HEK293T (cell line): Measurements from ENCODE around the gene HOXB2.
"Not testable (repeated sequence)": the region's sequence is repeated elsewhere in the genome, so short reads cannot be mapped to it uniquely, and the experiment has no call there.

Experiments
- BHLHE40 ChIP-seq: fragments of 450-650 bp; IDR thresholded peaks from 2 replicates; pipeline ENCODE4 v1.6.1; 2016; ENCODE audit warnings: mild to moderate bottlenecking, moderate library complexity, borderline replicate concordance
- ELF4 ChIP-seq: fragments of 450-650 bp; IDR thresholded peaks from 2 replicates; pipeline ENCODE4 v1.6.1; 2017; ENCODE audit warnings: antibody characterized with exemption
- FOXA1 ChIP-seq: fragments of 450-650 bp; IDR thresholded peaks from 2 replicates; pipeline ENCODE4 v1.6.1; 2016; ENCODE audit warnings: mild to moderate bottlenecking
- FOXK2 ChIP-seq: fragments of 450-650 bp; IDR thresholded peaks from 2 replicates; pipeline ENCODE4 v1.6.1; 2016; ENCODE audit warnings: mild to moderate bottlenecking
- FOXM1 ChIP-seq: fragments of 450-650 bp; IDR thresholded peaks from 2 replicates; pipeline ENCODE4 v1.6.1; 2017; ENCODE audit warnings: mild to moderate bottlenecking, borderline replicate concordance
- HDGF ChIP-seq: fragments of 450-650 bp; IDR thresholded peaks from 2 replicates; pipeline ENCODE4 v1.6.1; 2017; ENCODE audit warnings: antibody characterized with exemption, borderline replicate concordance
- NFRKB ChIP-seq: fragments of 450-650 bp; IDR thresholded peaks from 2 replicates; pipeline ENCODE4 v1.6.1; 2016; ENCODE audit warnings: mild to moderate bottlenecking, moderate library complexity
- PKNOX1 ChIP-seq: fragments of 450-650 bp; IDR thresholded peaks from 2 replicates; pipeline ENCODE4 v1.6.1; 2016
- SP1 ChIP-seq: fragments of 450-650 bp; IDR thresholded peaks from 2 replicates; pipeline ENCODE4 v1.6.1; 2017
- SUZ12 ChIP-seq: fragments of 450-650 bp; IDR thresholded peaks from 2 replicates; pipeline ENCODE4 v1.6.1; 2016; ENCODE audit warnings: mild to moderate bottlenecking
- TARDBP ChIP-seq: fragments of 450-650 bp; IDR thresholded peaks from 2 replicates; pipeline ENCODE4 v1.6.1; 2016
- ZNF384 ChIP-seq: fragments of 450-650 bp; IDR thresholded peaks from 2 replicates; pipeline ENCODE4 v1.6.1; 2016

- TF ChIP-seq PKNOX1, FOXK2, ELF4, BHLHE40, ZNF384, SP1, HDGF, FOXA1, TARDBP, FOXM1, NFRKB, SUZ12: not testable (repeated sequence)
Observed at GRCh38 chr17:48509708-48510107, 35.2 kb downstream of the HOXB2 start.
